ENCODE data around the gene ADGRG7. TPM values are rescaled to one million over a fixed set of nuclear protein-coding genes. Genes with fewer than 3 reads are reported as not detected.

Gene ADGRG7
- total RNA-seq, 1 donor from 2014 or later: not detected

GRCh38 chr3:100730524-100730923 is 121.1 kb downstream of the ADGRG7 start:
- no peak for TF ChIP-seq CTCF (IDR thresholded peaks at IDR 0.05)
- no peak overlapping the region for H3K4me3 Mint-ChIP-seq (ENCODE audit: unreplicated experiment)
- H3K27ac Mint-ChIP-seq (ENCODE audit: unreplicated experiment): peak overlapping the region; percentile 33
- peaks cover 30% of the 10 kb centered on the region for H3K36me3 Mint-ChIP-seq (ENCODE audit: low read depth)
- no peaks in the 10 kb centered on the region for H3K9me3 Mint-ChIP-seq (ENCODE audit: low read depth)
- H3K27me3 Mint-ChIP-seq (ENCODE audit: low read depth): no peaks in the 10 kb centered on the region
- H3K4me1 Mint-ChIP-seq (ENCODE audit: low read depth): peaks cover 51% of the 10 kb centered on the region
- DNase-seq (ENCODE audit: low spot score): no peak

DNA sequence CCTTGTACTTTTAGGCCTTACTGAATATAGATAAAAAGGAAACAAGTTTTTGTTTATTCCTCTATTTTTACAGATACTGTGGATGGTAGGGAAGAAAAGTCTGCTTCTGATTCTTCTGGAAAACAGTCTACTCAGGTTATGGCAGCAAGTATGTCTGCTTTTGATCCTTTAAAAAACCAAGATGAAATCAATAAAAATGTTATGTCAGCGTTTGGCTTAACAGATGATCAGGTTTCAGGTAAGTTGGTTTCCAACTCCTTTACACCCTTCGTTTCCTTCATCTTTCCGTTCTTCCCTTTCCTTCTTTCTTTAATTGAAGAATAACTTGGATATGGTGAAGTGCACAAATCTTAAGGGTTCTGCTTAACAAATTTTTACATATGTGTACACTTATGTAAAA is 123.0 kb downstream of the ADGRG7 start:
- TF ChIP-seq CTCF (IDR thresholded peaks at IDR 0.05): no peak
- no peak overlapping the region for H3K4me3 Mint-ChIP-seq (ENCODE audit: unreplicated experiment)
- H3K9me3 Mint-ChIP-seq (ENCODE audit: low read depth): no peaks in the 10 kb centered on the region
- H3K27ac Mint-ChIP-seq (ENCODE audit: unreplicated experiment): no peak overlapping the region
- peaks cover 34% of the 10 kb centered on the region for H3K4me1 Mint-ChIP-seq (ENCODE audit: low read depth)
- DNase-seq (ENCODE audit: low spot score): no peak
- peaks cover 34% of the 10 kb centered on the region for H3K36me3 Mint-ChIP-seq (ENCODE audit: low read depth)
- H3K27me3 Mint-ChIP-seq (ENCODE audit: low read depth): no peaks in the 10 kb centered on the region

DNA sequence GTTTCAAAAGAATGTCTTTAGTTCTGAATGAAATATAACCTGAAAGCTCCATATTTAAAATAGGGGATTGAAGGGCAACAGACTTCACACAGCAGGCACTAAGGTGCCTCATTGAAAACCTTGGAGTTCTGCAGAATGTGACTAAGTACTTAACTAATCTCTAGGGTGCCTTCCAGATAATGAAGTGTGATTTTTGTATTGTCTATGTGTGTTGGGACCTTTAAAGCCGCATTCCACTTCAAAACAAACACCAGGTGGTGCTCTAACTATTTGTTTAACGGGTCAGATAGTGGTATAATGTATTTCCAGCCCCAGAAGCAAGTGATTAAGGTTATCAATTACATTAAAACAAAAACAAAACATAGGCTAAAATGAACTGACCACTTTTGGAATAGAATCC is 127.9 kb downstream of the ADGRG7 start:
- Mint-ChIP-seq H3K4me3 (ENCODE audit: unreplicated experiment) (no peak overlapping the region), H3K27ac (ENCODE audit: unreplicated experiment) (no peak overlapping the region), H3K4me1 (ENCODE audit: low read depth) (peaks cover 18% of the 10 kb centered on the region), H3K27me3 (ENCODE audit: low read depth) (no peaks in the 10 kb centered on the region), H3K36me3 (ENCODE audit: low read depth) (peaks cover 32% of the 10 kb centered on the region), H3K9me3 (ENCODE audit: low read depth) (no peaks in the 10 kb centered on the region)
- peak; percentile 79 for TF ChIP-seq CTCF (IDR thresholded peaks at IDR 0.05)
- no peak for DNase-seq (ENCODE audit: low spot score)

DNA sequence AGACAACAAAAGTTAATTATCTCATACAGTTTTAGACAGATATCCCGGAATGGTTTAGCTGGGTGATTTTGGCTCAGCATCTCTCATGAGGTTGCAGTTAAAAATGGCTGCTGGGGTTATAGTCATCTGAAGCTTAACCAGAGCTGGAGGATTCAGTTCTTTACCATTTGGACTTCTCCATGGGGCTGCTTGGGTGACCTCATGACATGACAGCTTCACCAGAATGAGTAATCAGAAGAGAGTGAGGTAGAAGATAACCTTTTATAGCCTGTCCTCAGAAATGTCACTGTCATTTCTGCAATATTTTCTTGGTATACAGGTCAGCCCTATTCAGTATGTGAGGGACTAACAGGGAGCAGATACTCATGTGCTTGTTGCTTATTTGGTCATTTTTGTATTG is 130.8 kb downstream of the ADGRG7 start:
- H3K27me3 Mint-ChIP-seq (ENCODE audit: low read depth): no peaks in the 10 kb centered on the region
- peaks cover 8% of the 10 kb centered on the region for H3K4me1 Mint-ChIP-seq (ENCODE audit: low read depth)
- TF ChIP-seq CTCF (IDR thresholded peaks at IDR 0.05): no peak
- H3K27ac Mint-ChIP-seq (ENCODE audit: unreplicated experiment): no peak overlapping the region
- DNase-seq (ENCODE audit: low spot score): no peak
- H3K4me3 Mint-ChIP-seq (ENCODE audit: unreplicated experiment): no peak overlapping the region
- peaks cover 28% of the 10 kb centered on the region for H3K36me3 Mint-ChIP-seq (ENCODE audit: low read depth)
- no peaks in the 10 kb centered on the region for H3K9me3 Mint-ChIP-seq (ENCODE audit: low read depth)

DNA sequence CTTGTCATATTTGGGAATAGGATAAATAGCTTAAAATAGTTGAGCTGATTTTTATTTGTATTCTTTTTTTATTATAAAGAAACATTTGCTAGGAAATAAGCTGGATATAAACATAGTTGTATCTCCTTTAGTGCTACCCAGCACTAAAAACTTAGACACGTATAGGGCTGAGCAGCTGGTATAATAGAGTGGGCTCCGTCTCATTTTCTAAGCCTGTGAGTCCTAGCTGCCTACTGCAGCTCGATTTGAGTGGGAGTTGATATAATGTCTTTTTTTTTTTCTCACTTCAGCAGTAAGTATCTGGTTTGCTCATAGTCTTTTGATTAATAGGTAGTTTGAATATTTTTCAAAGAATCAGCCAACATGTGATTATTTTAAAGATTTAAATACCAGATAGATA is 134.1 kb downstream of the ADGRG7 start:
- TF ChIP-seq CTCF (IDR thresholded peaks at IDR 0.05): no peak
- Mint-ChIP-seq H3K27ac (ENCODE audit: unreplicated experiment) (no peak overlapping the region), H3K9me3 (ENCODE audit: low read depth) (no peaks in the 10 kb centered on the region), H3K4me3 (ENCODE audit: unreplicated experiment) (no peak overlapping the region), H3K36me3 (ENCODE audit: low read depth) (peaks cover 27% of the 10 kb centered on the region), H3K4me1 (ENCODE audit: low read depth) (peaks cover 24% of the 10 kb centered on the region), H3K27me3 (ENCODE audit: low read depth) (no peaks in the 10 kb centered on the region)
- no peak for DNase-seq (ENCODE audit: low spot score)

Measured in chondrocyte (in vitro differentiated cells).